ENCODE measurements around the gene CDH26. TPM values are rescaled to one million over a fixed set of nuclear protein-coding genes. Genes with fewer than 3 reads are reported as not detected.

Gene CDH26
- total and polyA plus RNA-seq, 9 of the 15 experiments (the other 6 are each of a cell fraction or from before 2014, with no cell fraction given) = 0.07 to 0.13 (median 0.10) TPM; not detected in 4

GRCh38 chr20:60039526-60039925 is 81.3 kb downstream of the CDH26 start:
- ATAC-seq = no peak
- H3K79me2 ChIP-seq (ENCODE audit: control insufficient read depth, insufficient read depth, low read length) = no peaks in the 10 kb centered on the region
- no peak for FAIRE-seq
- peaks cover 0 to 27% of the 10 kb centered on the region in 2 experiments; a peak in 2 of 5 replicates for H3K27me3 ChIP-seq (ENCODE audit: control insufficient read depth in 2 of 2, insufficient read depth in 2 of 2, low read length in 2 of 2)
- no peaks in the 10 kb centered on the region for H3K9me3 ChIP-seq (replicated peaks; ENCODE audit: control insufficient read depth, insufficient read depth, low read depth, low read length)
- TF ChIP-seq RNF219 (CRISPR knock-in tag; IDR thresholded peaks at IDR 0.05) (no peak), KLF16 (IDR thresholded peaks at IDR 0.05) (no peak), PHF21A (IDR thresholded peaks at IDR 0.05; ENCODE audit: borderline replicate concordance, low read depth) (no peak), SMARCE1 (IDR thresholded peaks at IDR 0.05) (no peak), SREBF1 (IDR thresholded peaks at IDR 0.05; ENCODE audit: borderline replicate concordance, low read depth, low read length) (no peak)
- 0% methylated on average over 3 of the region's 3 CpGs for WGBS (ENCODE audit: insufficient coverage, low coverage, missing lambda C conversion rate)
- in situ Hi-C loops (cut with MboI) (no loop called here), intact Hi-C loops (cut with micrococcal nuclease) (no loop called here)
- no peaks in the 10 kb centered on the region for H3K36me3 ChIP-seq (ENCODE audit: control insufficient read depth, insufficient read depth, low read length)
- no peak overlapping the region for H3K27ac ChIP-seq (ENCODE audit: extremely low read depth, low read depth, low read length)
- POLR2A ChIA-PET = interaction anchor here (0.6 kb wide), 1 partner anchor 66 kb away, joined by 4 read pairs; no protein-coding TSS in a partner anchor
- H3K9me1 ChIP-seq (ENCODE audit: control insufficient read depth, insufficient read depth, low read length) = no peaks in the 10 kb centered on the region
- H2AFZ ChIP-seq (ENCODE audit: low read depth, low read length) = no peak overlapping the region
- DNase-seq (ENCODE audit: extremely low read depth in 1 of 4, low spot score in 3 of 4) = no peak
- H3K9ac ChIP-seq (ENCODE audit: insufficient read depth in 1 of 2, low read depth in 2 of 2, low read length in 2 of 2) = no peak overlapping the region
- no peak overlapping the region for H3K4me3 ChIP-seq
- H4K20me1 ChIP-seq (replicated peaks; ENCODE audit: control insufficient read depth, insufficient read depth, low read length) = no peaks in the 10 kb centered on the region
- BruUV-seq (replicated peaks) = no TSS peak
- no peak overlapping the region for H3K4me2 ChIP-seq (ENCODE audit: insufficient read depth, low read length)
- CTCF ChIA-PET (ENCODE audit: low intra/inter-chr PET ratio) = no interaction called here
- no peaks in the 10 kb centered on the region for H3K4me1 ChIP-seq (replicated peaks in 1 of 2; ENCODE audit: control insufficient read depth in 2 of 2, insufficient read depth in 2 of 2, low read length in 2 of 2)
